BLaER1 (cell line): ENCODE measurements around the gene PRKAG2.
A peak's percentile ranks its signal among the peaks of the same experiment; 100 is the strongest.
"Not testable (repeated sequence)": the region's sequence is repeated elsewhere in the genome, so short reads cannot be mapped to it uniquely, and the experiment has no call there.

Experiments used
- H3K27ac ChIP-seq: shearing (Covaris generic); formaldehyde crosslinking; 2 replicates; pipeline ENCODE4 v1.8.1; 2022
- H3K27me3 ChIP-seq: shearing (Covaris generic); formaldehyde crosslinking; 2 replicates; pipeline ENCODE4 v1.8.1; 2022
- H3K36me3 ChIP-seq: shearing (Covaris generic); formaldehyde crosslinking; 2 replicates; pipeline ENCODE4 v1.8.1; 2022
- H3K4me1 ChIP-seq: shearing (Covaris generic); formaldehyde crosslinking; 2 replicates; pipeline ENCODE4 v1.8.1; 2022
- H3K4me2 ChIP-seq: shearing (Covaris generic); formaldehyde crosslinking; 2 replicates; pipeline ENCODE4 v1.8.1; 2022
- H3K4me3 ChIP-seq: shearing (Covaris generic); formaldehyde crosslinking; 2 replicates; pipeline ENCODE4 v1.8.1; 2022
- H3K9ac ChIP-seq: shearing (Covaris generic); formaldehyde crosslinking; 2 replicates; pipeline ENCODE4 v1.8.1; 2022
- H3K9me3 ChIP-seq: shearing (Covaris generic); formaldehyde crosslinking; 2 replicates; pipeline ENCODE4 v1.8.1; 2022
- H4K20me1 ChIP-seq: shearing (Covaris generic); formaldehyde crosslinking; 2 replicates; pipeline ENCODE4 v1.8.1; 2022
- Cebpa-rat ChIP-seq: shearing (Covaris generic); IDR thresholded peaks from 2 replicates; pipeline ENCODE4 v1.8.1; 2022

Gene PRKAG2

GRCh38 chr7:151886783-151887182, 9.9 kb upstream of the PRKAG2 start:
- H3K9ac ChIP-seq: no peak overlapping the region
- no peak for TF ChIP-seq Cebpa-rat
- H4K20me1 ChIP-seq: no peaks in the 10 kb centered on the region
- no peak overlapping the region for H3K27ac ChIP-seq
- H3K9me3 ChIP-seq: no peaks in the 10 kb centered on the region
- H3K4me2 ChIP-seq: no peak overlapping the region
- H3K4me3 ChIP-seq: no peak overlapping the region
- no peaks in the 10 kb centered on the region for H3K27me3 ChIP-seq
- peaks cover 15% of the 10 kb centered on the region for H3K4me1 ChIP-seq
- H3K36me3 ChIP-seq: no peaks in the 10 kb centered on the region

- Histone ChIP-seq H3K27me3 (no peaks in the 10 kb centered on the region), H3K9ac (no peak overlapping the region), H3K4me3 (no peak overlapping the region), H3K4me2 (no peak overlapping the region), H4K20me1 (no peaks in the 10 kb centered on the region), H3K27ac (no peak overlapping the region), H3K4me1 (peaks cover 9% of the 10 kb centered on the region), H3K36me3 (no peaks in the 10 kb centered on the region), H3K9me3 (no peaks in the 10 kb centered on the region)
- TF ChIP-seq Cebpa-rat: no peak
Measured at GRCh38 chr7:151885202-151885580, 8.3 kb upstream of the PRKAG2 start.

- Histone ChIP-seq H4K20me1 (no peaks in the 10 kb centered on the region), H3K4me2 (no peak overlapping the region), H3K4me1 (peaks cover 2% of the 10 kb centered on the region), H3K27ac (no peak overlapping the region), H3K36me3 (no peaks in the 10 kb centered on the region), H3K4me3 (no peak overlapping the region), H3K9ac (no peak overlapping the region), H3K27me3 (no peaks in the 10 kb centered on the region), H3K9me3 (no peaks in the 10 kb centered on the region)
- no peak for TF ChIP-seq Cebpa-rat
Measured at GRCh38 chr7:151884312-151885201, 7.6 kb upstream of the PRKAG2 start.

DNA sequence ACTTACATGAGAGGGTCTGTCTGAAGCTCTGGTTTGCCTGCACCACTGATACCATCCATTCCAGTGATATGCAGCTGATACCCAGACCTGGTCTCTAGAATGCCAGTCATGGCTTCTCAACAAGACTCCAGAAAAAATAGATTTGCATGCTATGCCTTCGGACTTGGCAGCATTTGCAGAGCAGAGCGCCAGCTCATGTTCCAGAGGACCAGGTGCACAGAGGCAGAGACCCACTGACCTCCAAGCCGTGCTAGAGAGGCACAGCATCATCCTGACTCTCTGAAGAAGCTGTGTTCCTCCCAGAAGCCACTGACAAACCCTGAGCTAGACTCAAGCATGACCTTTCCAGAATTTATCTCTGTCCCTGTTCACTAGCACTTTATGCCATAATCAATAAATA, 6.9 kb upstream of the PRKAG2 start:
- Histone ChIP-seq H3K4me2 (no peak overlapping the region), H3K9me3 (no peaks in the 10 kb centered on the region), H3K36me3 (no peaks in the 10 kb centered on the region), H3K27me3 (no peaks in the 10 kb centered on the region), H3K4me1 (no peaks in the 10 kb centered on the region), H4K20me1 (no peaks in the 10 kb centered on the region), H3K9ac (no peak overlapping the region), H3K27ac (no peak overlapping the region), H3K4me3 (no peak overlapping the region)
- TF ChIP-seq Cebpa-rat: no peak

DNA sequence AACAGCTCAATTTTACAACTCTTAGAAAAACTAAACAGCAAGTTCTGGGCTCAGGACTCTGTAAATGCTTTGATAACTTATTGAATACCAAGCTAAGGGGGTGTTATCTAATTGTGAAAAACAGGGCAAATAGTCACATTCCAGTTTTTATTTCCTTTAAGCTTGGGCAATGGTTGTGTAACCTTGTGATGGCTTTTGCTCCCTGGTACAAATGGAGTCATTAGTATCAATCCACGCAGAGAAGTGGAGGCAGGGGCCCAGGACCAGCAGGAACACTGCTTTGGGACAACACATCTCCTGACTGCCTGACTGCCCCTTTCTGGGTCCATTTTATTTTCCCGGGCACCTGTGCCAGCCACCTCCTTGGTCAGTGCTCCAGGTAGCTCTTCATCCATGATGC, 5.8 kb upstream of the PRKAG2 start:
- H4K20me1 ChIP-seq: no peaks in the 10 kb centered on the region
- no peaks in the 10 kb centered on the region for H3K27me3 ChIP-seq
- H3K4me1 ChIP-seq: peaks cover 8% of the 10 kb centered on the region
- TF ChIP-seq Cebpa-rat: no peak
- no peak overlapping the region for H3K4me3 ChIP-seq
- no peaks in the 10 kb centered on the region for H3K36me3 ChIP-seq
- no peaks in the 10 kb centered on the region for H3K9me3 ChIP-seq
- no peak overlapping the region for H3K27ac ChIP-seq
- H3K4me2 ChIP-seq: no peak overlapping the region
- no peak overlapping the region for H3K9ac ChIP-seq

GRCh38 chr7:151880688-151881087, 3.8 kb upstream of the PRKAG2 start:
- Histone ChIP-seq H4K20me1 (no peaks in the 10 kb centered on the region), H3K4me3 (no peak overlapping the region), H3K27ac (no peak overlapping the region), H3K4me2 (no peak overlapping the region), H3K4me1 (peaks cover 9% of the 10 kb centered on the region), H3K36me3 (no peaks in the 10 kb centered on the region), H3K9ac (no peak overlapping the region), H3K9me3 (no peaks in the 10 kb centered on the region), H3K27me3 (no peaks in the 10 kb centered on the region)
- TF ChIP-seq Cebpa-rat: no peak

DNA sequence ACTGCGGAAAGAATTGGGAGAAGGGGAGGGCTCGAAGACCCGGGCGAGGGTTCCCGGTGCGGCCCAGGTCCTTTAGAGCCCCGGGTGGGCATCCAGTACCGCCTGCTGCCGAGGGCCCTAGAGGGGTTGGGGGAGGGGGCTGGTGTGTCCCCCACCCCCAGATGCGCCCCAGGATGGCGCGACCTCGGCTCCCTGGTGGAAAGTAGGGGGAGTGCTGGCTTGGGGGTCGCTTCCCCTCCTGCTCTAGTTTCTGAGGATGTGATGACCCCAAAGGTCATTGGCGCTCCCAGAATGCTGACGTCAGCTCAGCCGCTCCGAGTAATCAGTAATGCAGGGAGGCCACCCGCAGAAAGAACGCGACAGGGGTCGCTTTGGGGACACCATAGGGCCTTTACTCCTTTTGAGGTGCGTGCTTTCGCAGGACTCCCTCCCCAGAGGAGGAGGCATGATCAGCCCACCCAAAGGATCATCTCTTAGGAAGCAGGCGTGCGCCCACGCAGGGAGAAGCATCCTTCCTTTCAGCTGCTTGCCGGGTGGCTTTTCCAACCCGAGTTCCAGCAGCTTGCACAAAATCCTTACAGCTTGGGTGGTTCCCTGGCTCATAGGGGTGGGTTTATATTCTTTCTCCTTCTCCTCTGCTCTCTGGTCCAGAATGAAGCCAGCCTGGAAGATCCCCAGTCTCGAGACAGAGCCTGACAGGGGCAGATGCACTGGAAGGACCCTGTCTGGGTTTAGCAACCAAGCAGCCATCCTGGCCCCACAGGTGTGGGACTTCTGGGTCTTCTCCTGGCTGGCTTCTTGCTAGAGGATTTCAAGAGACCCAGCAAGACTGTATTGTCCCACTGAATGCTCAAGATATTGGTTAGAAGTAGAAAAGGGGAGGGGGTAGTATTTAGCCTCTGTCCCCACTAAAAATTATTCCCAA, 1.3 kb upstream of the PRKAG2 start:
- H3K4me3 ChIP-seq: peak overlapping the region; percentile 83
- H3K27me3 ChIP-seq: no peaks in the 10 kb centered on the region
- no peaks in the 10 kb centered on the region for H3K36me3 ChIP-seq
- H3K4me1 ChIP-seq: peaks cover 18% of the 10 kb centered on the region
- peaks cover 9% of the 10 kb centered on the region for H4K20me1 ChIP-seq
- peak overlapping the region; percentile 27; the same call in 1 of the 2 replicates for H3K9ac ChIP-seq
- peak overlapping the region; percentile 57 for H3K27ac ChIP-seq
- no peak for TF ChIP-seq Cebpa-rat
- H3K9me3 ChIP-seq: no peaks in the 10 kb centered on the region
- H3K4me2 ChIP-seq: peak overlapping the region; percentile 88

DNA sequence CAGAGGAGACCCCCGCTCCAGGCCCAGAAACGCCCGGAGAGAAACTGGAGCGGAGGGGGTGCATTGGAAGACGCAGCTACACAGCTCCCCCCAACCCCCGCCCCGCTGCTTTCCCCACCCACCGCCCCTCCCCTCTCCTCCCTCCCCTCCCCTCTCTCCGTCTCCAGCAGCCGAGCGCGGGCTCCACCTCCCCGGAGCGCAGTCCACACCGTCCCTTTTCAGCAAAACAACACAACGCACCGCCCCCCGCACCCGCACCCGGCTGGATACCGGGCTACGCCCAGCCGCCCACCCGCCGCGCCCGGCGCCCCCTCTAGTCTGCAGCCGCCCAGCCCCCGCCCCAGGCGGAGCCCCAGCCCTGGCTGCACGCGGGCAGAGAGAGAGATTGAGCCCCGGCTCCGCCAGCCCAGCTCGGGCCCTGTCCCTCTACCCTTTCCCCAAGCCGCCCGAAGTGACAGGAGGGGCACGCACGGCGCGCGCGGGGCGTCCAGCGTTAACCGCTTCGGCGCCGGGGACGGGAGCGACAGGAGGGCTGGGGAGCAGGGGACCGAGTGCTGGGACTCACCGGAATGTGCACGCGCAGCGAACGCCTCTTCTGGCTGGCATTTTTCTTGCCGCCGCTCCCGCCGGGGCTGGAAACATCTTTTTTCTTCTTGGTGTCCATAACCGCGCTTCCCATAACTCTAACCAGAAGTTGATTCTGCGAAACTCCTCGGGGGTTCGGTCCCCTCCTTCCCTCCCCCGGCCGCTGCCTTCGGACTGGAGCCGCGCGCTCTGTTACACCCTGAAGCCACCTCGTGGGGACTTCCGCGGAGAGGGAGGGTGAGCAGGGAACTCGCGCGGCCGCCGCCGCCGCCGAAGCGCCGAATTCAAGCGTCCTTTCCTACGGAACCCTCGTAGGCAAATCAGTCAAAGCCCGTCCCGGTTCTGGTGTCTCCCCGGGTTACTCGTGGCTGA, 695 bp downstream of the PRKAG2 start:
- H3K27ac ChIP-seq: peak overlapping the region; percentile 81
- H3K9me3 ChIP-seq: no peaks in the 10 kb centered on the region
- H3K9ac ChIP-seq: peak overlapping the region; percentile 80
- H3K4me3 ChIP-seq: peak overlapping the region; percentile 83
- H3K27me3 ChIP-seq: no peaks in the 10 kb centered on the region
- peaks cover 18% of the 10 kb centered on the region for H3K4me1 ChIP-seq
- H4K20me1 ChIP-seq: peaks cover 24% of the 10 kb centered on the region
- H3K4me2 ChIP-seq: peak overlapping the region; percentile 88
- H3K36me3 ChIP-seq: no peaks in the 10 kb centered on the region
- no peak for TF ChIP-seq Cebpa-rat

- not testable (repeated sequence) for H3K9me3 ChIP-seq, H3K36me3 ChIP-seq, H3K27ac ChIP-seq, H3K27me3 ChIP-seq, H3K9ac ChIP-seq
- peak overlapping the region; percentile 83; the same call in 1 of the 2 replicates for H3K4me3 ChIP-seq
- H3K4me1 ChIP-seq: peaks cover 26% of the 10 kb centered on the region
- peak overlapping the region; percentile 88 for H3K4me2 ChIP-seq
- H4K20me1 ChIP-seq: peaks cover 35% of the 10 kb centered on the region
Measured at GRCh38 chr7:151874479-151874878, 2.4 kb downstream of the PRKAG2 start.
